GM12875 (cell line): ENCODE data around the gene BTNL2.
"Not testable (repeated sequence)": the region's sequence is repeated elsewhere in the genome, so short reads cannot be mapped to it uniquely, and the experiment has no call there.

Experiments
- H3K4me3 ChIP-seq: one replicate; pipeline ENCODE4 v1.5.1; 2011; ENCODE audit warnings: low read depth, low read length, control low read depth
- TF ChIP-seq, protein P1 (sequence below): IDR thresholded peaks from 2 replicates; pipeline ENCODE4 v1.5.1; 2011; ENCODE audit warnings: low read depth, mild to moderate bottlenecking, control low read depth, inconsistent platforms, low read length, moderate library complexity, borderline replicate concordance; ENCODE audit not compliant: insufficient read depth

Gene BTNL2

GRCh38 chr6:32439602-32440214, 32.7 kb upstream of the BTNL2 start, which contains the start of gene HLA-DRA:
TSS of gene HLA-DRA (plus strand) at chr6:32439887. CDS start at chr6:32439951, 64 bp downstream.
- H3K4me3 ChIP-seq: peak within 1 kb of the TSS; percentile 52

DNA sequence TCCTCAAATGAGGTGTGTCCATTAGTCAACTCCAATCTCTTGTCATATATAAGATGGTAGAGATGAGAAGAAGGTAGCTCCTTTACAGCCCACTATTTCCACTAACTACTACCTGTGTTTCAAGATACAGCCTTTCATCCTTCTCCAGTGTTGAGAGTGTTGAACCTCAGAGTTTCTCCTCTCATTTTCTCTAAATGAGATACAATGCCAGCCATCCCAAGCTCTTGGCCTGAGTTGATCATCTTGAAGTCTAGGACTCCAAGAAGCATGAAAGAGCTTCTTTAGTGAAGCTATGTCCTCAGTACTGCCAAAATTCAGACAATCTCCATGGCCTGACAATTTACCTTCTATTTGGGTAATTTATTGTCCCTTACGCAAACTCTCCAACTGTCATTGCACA, 32.2 kb upstream of the BTNL2 start:
- TF ChIP-seq, protein P1, sequence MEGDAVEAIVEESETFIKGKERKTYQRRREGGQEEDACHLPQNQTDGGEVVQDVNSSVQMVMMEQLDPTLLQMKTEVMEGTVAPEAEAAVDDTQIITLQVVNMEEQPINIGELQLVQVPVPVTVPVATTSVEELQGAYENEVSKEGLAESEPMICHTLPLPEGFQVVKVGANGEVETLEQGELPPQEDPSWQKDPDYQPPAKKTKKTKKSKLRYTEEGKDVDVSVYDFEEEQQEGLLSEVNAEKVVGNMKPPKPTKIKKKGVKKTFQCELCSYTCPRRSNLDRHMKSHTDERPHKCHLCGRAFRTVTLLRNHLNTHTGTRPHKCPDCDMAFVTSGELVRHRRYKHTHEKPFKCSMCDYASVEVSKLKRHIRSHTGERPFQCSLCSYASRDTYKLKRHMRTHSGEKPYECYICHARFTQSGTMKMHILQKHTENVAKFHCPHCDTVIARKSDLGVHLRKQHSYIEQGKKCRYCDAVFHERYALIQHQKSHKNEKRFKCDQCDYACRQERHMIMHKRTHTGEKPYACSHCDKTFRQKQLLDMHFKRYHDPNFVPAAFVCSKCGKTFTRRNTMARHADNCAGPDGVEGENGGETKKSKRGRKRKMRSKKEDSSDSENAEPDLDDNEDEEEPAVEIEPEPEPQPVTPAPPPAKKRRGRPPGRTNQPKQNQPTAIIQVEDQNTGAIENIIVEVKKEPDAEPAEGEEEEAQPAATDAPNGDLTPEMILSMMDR: no peak
- H3K4me3 ChIP-seq: peak overlapping the region; percentile 22

More at GRCh38 chr6:32439602-32440214, 32.7 kb upstream of the BTNL2 start, which contains the start of gene HLA-DRA:
- TF ChIP-seq, protein P1: no peak

DNA sequence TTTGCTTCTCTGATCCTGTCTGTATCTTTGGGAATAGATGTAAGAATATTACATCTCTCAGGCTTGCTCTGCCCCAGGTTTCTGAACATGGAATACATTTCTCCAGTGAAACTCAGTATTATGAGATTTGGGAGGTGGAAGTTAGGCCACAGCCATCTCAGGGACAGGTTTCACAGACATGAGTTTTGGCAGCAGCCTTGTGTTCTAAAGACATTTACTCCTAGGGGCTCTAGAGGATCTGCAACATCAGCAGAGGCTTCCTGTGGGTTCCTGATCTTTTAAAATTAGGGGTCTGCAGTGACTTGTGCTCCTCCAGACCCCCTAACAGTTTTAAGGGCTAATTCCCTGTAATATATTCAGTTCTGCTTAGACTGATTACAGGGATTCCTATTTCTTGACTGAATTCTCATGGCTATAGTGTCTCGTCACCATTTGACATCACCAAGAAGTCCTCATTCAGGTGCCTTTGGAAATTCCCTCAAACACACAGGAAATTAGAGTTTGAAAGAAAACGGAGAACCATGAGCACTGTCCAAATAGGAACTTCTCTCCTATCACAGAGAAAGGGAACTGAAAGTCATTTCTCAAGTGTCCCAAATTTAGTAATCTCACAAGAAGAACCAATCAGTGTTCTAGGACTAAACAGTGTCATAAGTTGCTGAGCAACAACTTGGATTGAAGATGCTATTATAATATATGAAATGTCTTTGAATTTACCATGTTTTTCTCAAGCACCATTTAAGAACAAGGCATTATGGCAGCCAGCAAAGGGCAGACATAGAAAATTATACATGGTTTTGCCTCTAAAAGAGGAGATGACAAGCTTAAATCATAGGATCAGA, 30.2 kb upstream of the BTNL2 start:
- no peak overlapping the region for H3K4me3 ChIP-seq
- TF ChIP-seq, protein P1: no peak

DNA sequence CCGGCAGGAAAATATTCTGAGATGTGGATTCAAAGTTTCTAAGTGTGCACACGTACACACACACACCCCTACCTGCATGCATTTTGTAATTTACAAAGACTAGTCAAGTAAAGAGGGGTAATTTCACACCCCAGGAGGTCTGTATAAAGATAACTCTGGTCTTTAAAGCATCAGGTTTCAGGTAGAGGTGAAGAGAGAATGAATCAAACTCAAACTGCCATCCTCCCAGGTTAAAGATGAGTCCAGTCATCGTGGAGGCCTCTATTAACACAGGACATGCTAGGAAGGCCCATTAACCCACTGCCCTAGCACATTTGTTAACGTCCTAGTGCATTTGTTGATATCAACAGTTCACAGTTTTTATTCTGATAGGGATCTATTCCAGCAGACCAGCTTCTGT, 29.2 kb upstream of the BTNL2 start:
- H3K4me3 ChIP-seq: no peak overlapping the region
- TF ChIP-seq, protein P1: no peak

GRCh38 chr6:32433950-32434349, 27.0 kb upstream of the BTNL2 start:
- H3K4me3 ChIP-seq: not testable (repeated sequence)

DNA sequence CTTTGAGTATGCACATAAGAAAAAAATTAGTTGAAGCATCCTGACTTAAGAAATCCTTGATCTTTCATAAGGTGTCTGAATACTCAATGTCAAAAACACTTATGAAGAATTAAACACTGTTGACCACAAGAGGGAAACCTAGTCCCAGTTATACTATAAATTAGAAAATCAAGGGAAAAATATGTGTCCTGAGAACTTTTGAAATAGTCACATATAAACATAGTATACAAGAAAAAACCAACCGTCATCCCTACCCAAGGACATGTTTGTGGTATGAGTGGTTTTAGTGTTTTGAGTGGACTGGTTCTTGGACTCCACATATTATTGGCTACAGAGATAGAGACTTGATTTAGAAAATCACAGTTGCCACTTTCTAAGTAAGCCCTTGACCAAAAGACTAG, 25.1 kb upstream of the BTNL2 start:
- TF ChIP-seq, protein P1: 0 out of 2 replicates have a peak, but pooled peaks have one; percentile 2
- no peak overlapping the region for H3K4me3 ChIP-seq

DNA sequence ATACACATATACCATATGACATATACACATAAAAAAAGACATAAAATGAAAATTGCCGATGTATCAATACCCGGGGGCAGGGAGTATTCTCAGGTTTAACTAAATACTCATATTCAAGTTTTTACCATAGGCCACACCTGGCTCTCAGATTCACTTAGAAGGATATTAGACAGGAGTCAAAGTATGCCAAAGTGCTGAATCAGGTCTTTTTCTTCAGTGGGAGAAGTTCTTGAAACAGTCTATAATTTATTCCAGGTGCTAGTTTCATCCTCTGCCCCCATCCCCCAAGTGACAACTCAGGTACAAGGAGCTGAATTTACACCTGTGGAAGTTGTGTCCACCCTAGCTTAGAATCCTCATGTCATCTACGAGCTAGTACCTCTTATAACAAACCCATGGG, 24.2 kb upstream of the BTNL2 start:
- H3K4me3 ChIP-seq: no peak overlapping the region
- TF ChIP-seq, protein P1: no peak
